Stimulated activated memory B cell treated with anti-CD40 and anti-IgM and Interleukin-4, amounts not matched to agents 10 μg/mL and 1 μg/mL and 100 μg/mL, for 72 hours (primary cell): ENCODE results near the gene PHF23.
A peak's percentile ranks its signal among the peaks of the same experiment; 100 is the strongest.

Experiments used
- ATAC-seq: fragments of 150-1000 bp; cut with Tn5 transposase; 2 replicates; pipeline ENCODE4 v1.10.0; 2021
- H3K27ac Mint-ChIP-seq: one replicate; pipeline ENCODE4 v1.8.0; 2022; ENCODE audit warnings: mild to moderate bottlenecking, mixed read lengths
- H3K27me3 Mint-ChIP-seq: one replicate; pipeline ENCODE4 v1.8.0; 2022; ENCODE audit warnings: mixed read lengths
- H3K36me3 Mint-ChIP-seq: one replicate; pipeline ENCODE4 v1.8.0; 2022; ENCODE audit warnings: mixed read lengths
- H3K4me1 Mint-ChIP-seq: one replicate; pipeline ENCODE4 v1.8.0; 2022; ENCODE audit warnings: mixed read lengths
- H3K4me3 Mint-ChIP-seq: one replicate; pipeline ENCODE4 v1.8.0; 2022; ENCODE audit warnings: mild to moderate bottlenecking, moderate library complexity, mixed read lengths
- H3K9me3 Mint-ChIP-seq: one replicate; pipeline ENCODE4 v1.8.0; 2022; ENCODE audit warnings: mixed read lengths

The PHF23 gene

DNA sequence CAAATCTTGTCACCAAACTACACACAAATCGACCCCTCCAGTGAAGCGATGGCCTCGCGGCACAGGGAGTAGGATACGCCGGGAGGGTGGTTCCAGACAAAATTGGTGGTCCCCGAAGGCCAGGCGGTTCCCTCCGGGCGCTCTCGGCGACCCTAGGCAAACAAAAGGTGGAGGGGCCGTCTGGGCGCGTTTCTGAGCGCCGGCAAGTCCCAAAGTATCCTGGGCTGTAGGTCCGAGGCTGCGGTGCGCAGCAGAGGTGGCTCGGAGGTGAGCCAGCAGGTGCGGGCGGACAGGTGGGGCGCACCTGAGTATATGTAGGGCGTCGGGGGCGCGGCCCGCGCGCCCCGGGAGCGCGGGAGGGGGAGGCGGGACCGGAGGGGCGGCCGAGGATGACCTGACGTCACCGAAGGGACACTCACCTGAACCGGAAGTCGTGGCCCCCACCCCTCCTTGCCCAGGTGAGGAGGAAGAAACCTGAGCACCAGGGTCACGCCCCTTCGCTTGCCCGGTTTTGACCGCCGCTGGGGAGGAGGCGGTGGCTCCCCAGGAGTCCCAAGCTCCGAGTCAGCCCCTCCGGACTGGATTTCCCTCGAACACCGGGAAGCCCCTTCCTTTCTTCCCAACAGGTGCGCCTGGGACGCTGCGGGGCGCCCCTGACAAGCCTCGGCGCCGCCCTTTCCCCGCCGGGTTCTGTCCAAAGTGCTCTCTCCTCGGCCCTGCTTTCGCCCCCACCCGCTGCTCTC is 23.1 kb upstream of the PHF23 start, which contains the start of gene CLDN7:
Gene CLDN7 (minus strand): TSS at position 287 of the 743 bp plus-strand sequence. CDS start 435 bp downstream, outside the sequence.
- peaks cover under 1% of the 10 kb centered on the region for H3K36me3 Mint-ChIP-seq
- peaks cover 26% of the 10 kb centered on the region for H3K4me1 Mint-ChIP-seq
- no peaks in the 10 kb centered on the region for H3K9me3 Mint-ChIP-seq
- peaks cover 37% of the 10 kb centered on the region for H3K27me3 Mint-ChIP-seq
- peak within 1 kb of the TSS; percentile 72 for H3K4me3 Mint-ChIP-seq
- no peak for ATAC-seq
- H3K27ac Mint-ChIP-seq = peak within 1 kb of the TSS; percentile 63

DNA sequence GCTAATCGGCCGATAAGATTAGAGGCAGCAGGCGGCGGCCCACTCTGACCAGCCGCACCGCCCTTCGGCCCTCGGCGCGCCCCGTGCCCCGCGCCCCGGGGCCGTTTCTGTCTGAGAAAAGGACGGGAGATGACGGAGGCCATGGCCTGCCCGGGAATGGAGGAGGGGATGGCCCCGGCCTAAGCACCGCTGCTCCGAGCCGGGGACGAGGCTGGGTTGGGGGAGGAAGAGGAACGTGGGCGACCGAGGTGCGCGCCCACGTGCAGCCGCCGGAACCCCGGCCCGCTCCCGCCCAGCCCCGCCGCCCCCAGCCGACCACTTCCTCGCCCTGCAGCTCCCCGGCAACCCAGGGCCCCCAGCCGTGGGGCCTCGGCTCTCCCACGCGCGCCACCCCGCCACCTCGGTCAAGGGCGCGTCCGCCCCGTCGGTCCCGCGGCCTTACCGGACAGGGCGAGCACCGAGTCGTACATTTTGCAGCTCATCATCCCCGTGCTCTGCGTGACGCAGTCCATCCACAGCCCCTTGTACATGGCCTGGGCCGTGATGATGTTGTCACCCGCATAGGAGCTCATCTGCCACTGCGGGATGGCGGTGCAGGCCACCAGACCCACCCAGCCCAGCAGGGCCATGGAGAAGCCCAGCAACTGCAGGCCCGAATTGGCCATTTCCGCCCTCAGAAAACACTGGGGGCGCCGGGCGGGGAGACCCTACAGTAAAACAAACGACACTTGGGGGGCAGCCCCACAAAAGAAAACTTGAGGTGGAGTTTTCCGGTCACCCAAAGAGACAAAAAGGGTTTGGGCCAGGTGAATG is 22.3 kb upstream of the PHF23 start:
- H3K36me3 Mint-ChIP-seq = peaks cover 9% of the 10 kb centered on the region
- H3K27ac Mint-ChIP-seq = peak overlapping the region; percentile 63
- peak overlapping the region; percentile 72 for H3K4me3 Mint-ChIP-seq
- no peaks in the 10 kb centered on the region for H3K9me3 Mint-ChIP-seq
- ATAC-seq = peak; percentile 62
- H3K27me3 Mint-ChIP-seq = peaks cover 31% of the 10 kb centered on the region
- peaks cover 26% of the 10 kb centered on the region for H3K4me1 Mint-ChIP-seq

DNA sequence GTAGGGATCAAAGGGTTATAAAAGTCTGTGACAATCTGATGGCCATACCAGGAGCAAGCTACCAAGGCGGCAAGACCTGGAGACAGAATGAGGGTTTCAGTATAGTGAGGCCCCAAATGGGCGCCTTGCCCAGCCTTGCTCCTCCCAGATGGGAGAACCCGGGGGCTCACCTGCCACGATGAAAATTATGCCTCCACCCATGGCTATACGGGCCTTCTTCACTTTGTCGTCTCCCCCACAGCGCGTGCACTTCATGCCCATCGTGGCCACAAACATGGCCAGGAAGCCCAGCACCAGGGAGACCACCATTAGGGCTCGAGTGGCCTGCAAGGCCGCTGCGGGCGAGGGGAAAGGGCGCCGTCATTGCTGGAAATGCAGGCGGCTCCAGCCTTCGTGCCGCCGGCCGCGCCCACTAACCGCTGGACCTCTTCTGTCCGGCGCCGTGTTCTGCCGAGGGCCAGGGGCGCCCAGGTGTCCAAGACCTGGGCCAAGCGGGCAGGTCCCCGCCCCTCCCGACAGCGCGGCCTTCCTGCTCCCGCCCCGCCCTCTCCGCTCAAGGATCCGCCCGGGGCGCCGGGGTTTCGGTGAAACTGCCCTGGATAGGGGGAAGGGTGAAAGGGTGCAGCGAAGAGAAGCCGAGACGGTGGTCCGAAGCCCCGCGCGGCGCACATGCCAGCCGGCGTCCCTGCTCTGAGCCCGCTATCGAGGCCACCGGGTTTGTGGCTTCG is 21.6 kb upstream of the PHF23 start:
- Mint-ChIP-seq H3K36me3 (peaks cover 16% of the 10 kb centered on the region), H3K4me1 (peaks cover 26% of the 10 kb centered on the region), H3K27ac (peak overlapping the region; percentile 63), H3K27me3 (peaks cover 24% of the 10 kb centered on the region), H3K9me3 (no peaks in the 10 kb centered on the region), H3K4me3 (peak overlapping the region; percentile 72)
- ATAC-seq = peak; percentile 68

DNA sequence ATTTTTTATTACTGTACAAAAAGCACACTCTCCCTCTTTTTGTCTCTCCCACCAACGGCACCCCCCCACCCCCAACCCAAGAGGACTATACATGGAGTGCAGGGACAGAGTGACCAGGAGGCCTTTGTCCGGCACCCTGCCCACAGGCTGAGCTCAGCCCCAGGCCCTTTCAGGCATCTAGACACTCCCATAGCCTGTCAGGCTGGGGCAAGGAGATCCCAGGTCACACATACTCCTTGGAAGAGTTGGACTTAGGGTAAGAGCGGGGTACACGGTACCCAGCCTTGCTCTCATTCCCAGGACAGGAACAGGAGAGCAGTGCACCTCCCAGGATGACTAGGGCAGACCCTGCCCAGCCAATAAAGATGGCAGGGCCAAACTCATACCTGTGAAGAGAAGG is 20.9 kb upstream of the PHF23 start:
- no peak overlapping the region for H3K4me3 Mint-ChIP-seq
- H3K27me3 Mint-ChIP-seq = peaks cover 22% of the 10 kb centered on the region
- no peak for ATAC-seq
- peaks cover 16% of the 10 kb centered on the region for H3K36me3 Mint-ChIP-seq
- H3K27ac Mint-ChIP-seq = no peak overlapping the region
- H3K4me1 Mint-ChIP-seq = peaks cover 26% of the 10 kb centered on the region
- no peaks in the 10 kb centered on the region for H3K9me3 Mint-ChIP-seq

DNA sequence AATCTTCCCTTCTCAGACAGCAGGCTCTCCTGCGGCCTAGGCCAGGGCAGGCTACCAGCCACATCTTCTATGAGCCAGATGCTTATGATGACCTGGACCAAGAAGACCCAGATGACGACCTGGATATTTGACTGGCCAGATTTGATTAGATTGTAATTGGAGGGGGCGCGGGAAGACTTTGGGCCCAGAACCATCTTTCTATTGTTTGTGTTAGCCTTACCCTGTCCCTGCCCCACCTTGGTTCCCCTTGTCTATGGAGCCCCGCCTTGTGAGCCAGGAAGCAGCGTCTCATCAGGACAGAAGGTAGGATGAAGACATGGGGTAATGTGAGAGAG is 20.3 kb upstream of the PHF23 start:
- Mint-ChIP-seq H3K27ac (no peak overlapping the region), H3K4me1 (peaks cover 31% of the 10 kb centered on the region), H3K27me3 (peaks cover 22% of the 10 kb centered on the region), H3K9me3 (no peaks in the 10 kb centered on the region), H3K4me3 (no peak overlapping the region), H3K36me3 (peaks cover 21% of the 10 kb centered on the region)
- no peak for ATAC-seq

DNA sequence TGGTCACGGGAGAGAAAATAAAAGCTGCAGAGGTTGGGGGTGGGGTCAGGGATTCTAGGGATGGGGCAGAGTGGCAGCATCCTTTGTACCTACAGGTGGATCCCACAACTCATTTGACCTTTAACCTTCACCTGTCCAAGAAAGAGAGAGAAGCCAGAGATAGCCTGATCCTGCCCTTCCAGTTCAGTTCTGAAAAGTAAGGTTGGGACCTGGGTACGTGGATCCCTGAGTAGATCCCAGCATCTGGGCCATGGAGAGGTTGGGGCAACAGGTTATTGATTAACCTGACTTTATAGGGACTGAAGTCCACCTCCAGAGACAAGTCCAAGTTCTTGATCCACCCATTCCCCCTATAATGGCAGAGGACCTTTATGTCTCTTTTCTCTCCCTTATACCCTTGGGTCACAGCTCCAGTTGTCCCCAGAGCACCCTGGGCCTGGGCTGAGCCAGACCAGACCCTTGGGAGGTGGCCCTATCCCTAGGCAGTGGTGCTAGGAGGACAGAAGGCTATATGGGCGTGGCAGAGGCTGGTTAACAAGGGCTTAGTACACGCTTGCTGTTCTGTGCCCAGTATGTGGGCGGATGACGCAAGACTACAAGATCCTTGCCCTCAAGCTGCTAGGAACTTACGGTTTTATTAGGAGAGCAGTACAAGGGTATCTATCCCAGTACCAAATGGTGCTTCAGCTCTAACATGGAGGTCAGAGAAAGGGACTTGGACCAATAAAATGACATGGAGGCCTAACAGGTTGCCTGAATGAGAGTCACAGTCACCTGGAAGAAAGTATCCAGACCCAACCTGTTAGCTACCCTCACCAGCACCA is 19.7 kb upstream of the PHF23 start:
- Mint-ChIP-seq H3K27ac (no peak overlapping the region), H3K27me3 (peaks cover 17% of the 10 kb centered on the region), H3K4me1 (peaks cover 29% of the 10 kb centered on the region), H3K4me3 (no peak overlapping the region), H3K9me3 (no peaks in the 10 kb centered on the region), H3K36me3 (peaks cover 22% of the 10 kb centered on the region)
- no peak for ATAC-seq

DNA sequence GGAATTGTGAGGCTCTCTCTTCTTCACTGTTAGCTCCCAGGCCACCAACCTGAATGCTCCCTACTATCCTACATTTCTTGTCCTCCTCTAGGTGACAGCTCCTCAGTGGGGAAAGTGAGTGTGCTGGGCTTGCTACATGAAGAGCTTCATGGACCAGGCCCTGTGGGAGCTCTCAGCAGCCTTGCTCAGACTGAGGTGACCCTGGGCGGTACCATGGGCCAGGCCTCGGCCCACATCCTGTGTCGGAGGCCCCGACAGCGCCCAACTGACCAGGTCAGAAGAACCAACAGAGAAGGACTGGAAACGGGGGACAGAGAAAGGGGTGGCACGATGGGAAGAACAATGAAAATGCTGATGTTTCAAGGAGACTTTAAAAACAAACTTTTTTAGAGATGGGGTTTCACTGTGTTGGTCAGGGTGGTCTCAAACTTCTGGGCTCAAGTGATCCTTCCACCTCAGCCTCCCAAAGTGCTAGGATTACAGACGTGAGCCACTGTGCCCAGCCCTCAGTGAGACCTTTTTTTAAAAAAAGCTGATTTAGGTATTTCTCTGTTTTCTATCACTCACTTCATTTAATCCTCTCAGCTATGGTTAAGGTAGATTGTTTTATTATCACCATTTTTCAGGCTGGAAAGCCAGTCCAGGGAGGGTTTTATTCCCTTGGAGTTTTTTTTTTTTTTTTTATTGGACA is 17.7 kb upstream of the PHF23 start:
- Mint-ChIP-seq H3K36me3 (peaks cover 33% of the 10 kb centered on the region), H3K9me3 (no peaks in the 10 kb centered on the region), H3K4me3 (no peak overlapping the region), H3K4me1 (peaks cover 23% of the 10 kb centered on the region), H3K27ac (no peak overlapping the region), H3K27me3 (no peaks in the 10 kb centered on the region)
- ATAC-seq = no peak

DNA sequence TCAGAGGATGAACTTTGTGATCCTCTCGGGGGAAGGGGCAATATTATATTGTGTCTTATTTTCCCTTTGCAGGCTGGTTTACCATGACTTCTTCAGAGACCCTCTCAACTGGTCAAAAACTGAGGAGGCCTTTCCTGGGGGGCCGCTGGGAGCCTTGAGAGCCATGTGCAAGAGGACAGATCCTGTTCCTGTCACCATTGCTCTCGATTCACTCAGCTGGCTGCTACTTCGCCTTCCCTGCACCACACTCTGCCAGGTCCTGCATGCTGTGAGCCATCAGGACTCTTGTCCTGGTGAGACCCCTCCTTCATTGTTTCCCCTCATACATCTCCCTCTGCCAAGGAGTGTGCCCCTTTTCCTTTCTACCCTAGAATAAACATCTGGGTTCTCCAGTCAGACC is 15.3 kb upstream of the PHF23 start:
- no peaks in the 10 kb centered on the region for H3K27me3 Mint-ChIP-seq
- peaks cover 33% of the 10 kb centered on the region for H3K36me3 Mint-ChIP-seq
- H3K9me3 Mint-ChIP-seq = no peaks in the 10 kb centered on the region
- ATAC-seq = no peak
- H3K27ac Mint-ChIP-seq = peak overlapping the region; percentile 51
- H3K4me3 Mint-ChIP-seq = no peak overlapping the region
- peaks cover 35% of the 10 kb centered on the region for H3K4me1 Mint-ChIP-seq

DNA sequence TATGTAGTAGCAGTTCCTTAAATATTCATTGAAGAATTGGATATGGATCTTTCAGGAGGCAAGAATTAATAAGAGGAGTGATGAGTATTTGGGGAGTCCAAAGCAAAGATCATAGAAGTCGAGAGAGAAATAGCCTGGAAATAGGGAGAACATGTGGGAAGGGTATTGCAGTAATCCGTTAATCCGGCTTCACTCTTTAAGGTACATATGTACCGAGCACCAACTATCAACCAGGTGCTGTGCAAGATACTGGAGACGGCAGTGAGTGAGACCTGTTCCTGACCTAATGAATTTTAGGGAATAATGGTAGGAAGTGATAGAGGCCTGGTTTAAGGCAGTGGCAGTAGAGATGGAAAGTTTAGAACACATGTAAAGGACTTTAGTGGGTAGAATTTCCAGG is 13.8 kb upstream of the PHF23 start:
- H3K36me3 Mint-ChIP-seq = peaks cover 44% of the 10 kb centered on the region
- peak overlapping the region; percentile 98 for H3K27ac Mint-ChIP-seq
- peak overlapping the region; percentile 91 for H3K4me3 Mint-ChIP-seq
- H3K4me1 Mint-ChIP-seq = peaks cover 47% of the 10 kb centered on the region
- no peaks in the 10 kb centered on the region for H3K27me3 Mint-ChIP-seq
- ATAC-seq = no peak
- no peaks in the 10 kb centered on the region for H3K9me3 Mint-ChIP-seq

DNA sequence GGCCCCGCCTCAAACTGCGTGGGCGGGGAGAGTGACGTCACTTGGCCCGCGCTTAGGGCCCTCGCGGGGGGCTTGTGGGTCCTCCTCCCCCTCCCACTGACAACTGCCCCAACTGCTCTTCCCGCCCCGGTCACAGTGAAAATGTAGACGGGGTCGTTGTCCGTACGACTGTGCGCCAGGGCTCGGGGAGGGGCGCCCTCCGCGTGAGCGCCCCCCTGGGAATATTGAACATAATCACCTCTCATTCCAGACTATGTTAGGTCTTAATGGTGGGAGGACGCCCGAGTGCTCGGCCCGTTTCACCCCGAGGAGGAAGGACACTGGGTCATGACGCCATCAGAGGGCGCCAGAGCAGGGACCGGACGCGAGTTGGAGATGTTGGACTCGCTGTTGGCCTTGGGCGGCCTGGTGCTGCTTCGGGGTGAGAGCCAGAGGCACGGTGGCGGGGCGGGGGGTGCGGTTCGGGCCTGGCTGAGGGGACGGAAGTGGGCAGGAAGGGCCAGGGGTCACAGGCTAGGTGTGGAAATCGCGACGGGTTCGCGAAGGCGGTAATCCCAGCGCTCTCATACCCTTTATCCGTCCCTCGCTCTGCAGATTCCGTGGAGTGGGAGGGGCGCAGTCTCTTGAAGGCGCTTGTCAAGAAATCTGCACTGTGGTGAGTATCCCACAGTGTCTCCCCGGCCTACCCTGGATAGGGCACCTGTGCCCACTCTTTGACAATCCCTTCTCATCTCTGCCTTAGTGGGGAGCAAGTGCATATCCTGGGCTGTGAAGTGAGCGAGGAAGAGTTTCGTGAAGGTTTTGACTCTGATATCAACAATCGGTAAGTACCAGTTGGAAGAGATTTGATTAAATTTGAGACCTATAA is 13.2 kb upstream of the PHF23 start, which contains the start of gene ELP5:
Gene ELP5 (plus strand): TSS at position 40 of the 868 bp plus-strand sequence. CDS start 336 bp downstream, at position 376.
- ATAC-seq = peak; percentile 85
- H3K4me3 Mint-ChIP-seq = peak within 1 kb of the TSS; percentile 91
- peak within 1 kb of the TSS; percentile 98 for H3K27ac Mint-ChIP-seq
- H3K9me3 Mint-ChIP-seq = no peaks in the 10 kb centered on the region
- H3K27me3 Mint-ChIP-seq = no peaks in the 10 kb centered on the region
- H3K4me1 Mint-ChIP-seq = peaks cover 47% of the 10 kb centered on the region
- H3K36me3 Mint-ChIP-seq = peaks cover 43% of the 10 kb centered on the region

DNA sequence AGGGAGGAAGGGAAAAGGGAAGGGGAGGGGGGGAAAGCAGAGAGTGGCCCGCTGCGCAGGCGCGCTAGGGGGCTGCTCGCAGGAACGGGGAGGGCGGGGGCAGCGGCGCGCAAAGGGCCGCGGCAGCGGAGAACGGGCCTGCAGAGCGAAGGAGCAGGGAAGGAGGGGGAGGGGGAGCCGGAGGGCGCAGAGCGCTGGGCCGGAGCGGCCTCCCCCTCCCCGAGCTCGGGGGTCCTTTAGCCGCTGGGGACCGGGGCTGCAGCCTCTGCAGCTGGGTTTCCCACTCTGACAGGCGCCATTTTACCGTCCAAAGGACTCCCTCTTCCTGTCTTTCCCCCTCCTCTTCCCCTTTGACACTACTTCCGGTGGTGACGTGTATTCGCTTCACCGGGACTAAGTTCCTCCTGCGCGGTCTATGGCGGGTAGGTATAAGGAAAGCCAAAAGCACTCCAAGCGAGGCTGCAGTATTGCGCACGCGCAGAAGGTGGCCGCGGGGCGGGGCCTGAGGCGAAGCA is 12.5 kb upstream of the PHF23 start, which contains the start of gene CTDNEP1:
Gene CTDNEP1 (minus strand): TSS at position 74 of the 515 bp plus-strand sequence. CDS start 438 bp downstream, outside the sequence.
- Mint-ChIP-seq H3K27ac (peak within 1 kb of the TSS; percentile 98), H3K4me3 (peak within 1 kb of the TSS; percentile 91), H3K4me1 (peaks cover 47% of the 10 kb centered on the region), H3K9me3 (no peaks in the 10 kb centered on the region), H3K36me3 (peaks cover 39% of the 10 kb centered on the region), H3K27me3 (no peaks in the 10 kb centered on the region)
- ATAC-seq = peak; percentile 97

DNA sequence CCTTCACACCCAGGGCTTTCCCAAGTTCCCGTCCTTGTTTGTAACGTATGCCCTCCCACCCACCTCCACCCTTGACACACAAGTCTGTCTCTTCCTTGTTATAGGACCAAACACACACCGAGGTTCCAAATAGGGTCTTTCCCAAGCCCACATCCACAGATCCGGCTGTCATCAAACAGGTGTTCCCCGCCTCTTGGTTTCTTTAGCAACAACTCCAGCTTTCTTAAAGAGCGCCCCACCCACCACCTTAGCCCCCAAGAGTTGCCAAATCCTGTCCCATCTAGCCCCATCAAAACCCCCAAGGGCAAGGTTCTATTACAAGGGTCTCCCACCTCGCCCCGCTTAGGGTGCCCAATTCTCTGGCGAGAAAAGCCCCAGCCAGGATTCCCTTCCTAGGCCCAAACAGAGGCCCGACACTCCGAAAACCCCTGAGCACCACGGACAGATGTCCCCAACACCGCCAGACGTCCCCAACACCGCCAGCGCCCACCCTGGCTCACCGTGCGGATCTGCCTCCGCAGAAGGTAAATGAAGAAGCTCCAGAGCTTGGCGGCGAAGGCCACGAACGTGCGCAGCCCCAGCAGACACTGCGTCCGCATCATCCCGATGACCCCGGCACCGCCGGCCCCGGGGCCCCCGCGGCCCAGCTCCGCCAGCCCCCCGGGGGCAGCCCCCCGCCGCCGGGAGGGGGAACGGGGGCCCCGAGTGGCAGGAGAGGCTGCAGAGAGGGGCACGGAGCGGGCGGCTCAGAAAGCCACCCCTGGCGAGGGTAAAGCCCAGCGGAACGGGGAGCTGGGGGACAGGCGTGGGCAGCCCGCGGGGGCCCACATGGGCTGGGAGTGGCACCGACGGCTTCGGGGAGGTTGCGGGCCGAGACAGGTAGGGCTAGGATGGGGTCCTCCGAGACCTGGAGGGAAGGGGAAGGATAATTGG is 11.7 kb upstream of the PHF23 start:
- peak; percentile 6 for ATAC-seq
- Mint-ChIP-seq H3K36me3 (peaks cover 39% of the 10 kb centered on the region), H3K4me3 (peak overlapping the region; percentile 91), H3K27ac (peak overlapping the region; percentile 98), H3K9me3 (no peaks in the 10 kb centered on the region), H3K27me3 (no peaks in the 10 kb centered on the region), H3K4me1 (peaks cover 47% of the 10 kb centered on the region)
